CD14-positive monocyte (primary cell): ENCODE data around the gene RFX4. TPM values are rescaled to one million over a fixed set of nuclear protein-coding genes. Genes with fewer than 3 reads are reported as not detected.

Source experiments
- DNase-seq, 3 donors: peaks; one replicate each; pipeline ENCODE4 v3.0.0-alpha.2; 2011 to 2022
- H2AFZ ChIP-seq: 2 replicates; pipeline ENCODE4 v1.6.0; 2012; ENCODE audit warnings: mild to moderate bottlenecking, low read depth, low read length, inconsistent platforms; ENCODE audit not compliant: insufficient read depth, poor library complexity, severe bottlenecking
- H3K27ac ChIP-seq, 2 donors: 1 replicate in 1 of 2; 2 replicates in 1 of 2; pipeline ENCODE4 v1.5.1; 2012 to 2013; ENCODE audit warnings: low read length in 2 of 2, control low read depth in 1 of 2, inconsistent platforms in 1 of 2, low read depth in 1 of 2, mild to moderate bottlenecking in 1 of 2
- H3K27me3 ChIP-seq, 2 donors: one replicate each; pipeline versions ENCODE4 v1.6.0 to v1.6.1; 2011 to 2013; ENCODE audit warnings: low read length in 2 of 2; ENCODE audit not compliant: control insufficient read depth in 2 of 2, insufficient read depth in 2 of 2
- H3K36me3 ChIP-seq, 2 donors: replicated peaks in 1 of 2; 1 replicate in 1 of 2; 2 replicates in 1 of 2; pipeline versions ENCODE4 v1.5.1 to v1.6.1; 2012 to 2013; ENCODE audit warnings: low read length in 2 of 2, control low read depth in 1 of 2, inconsistent platforms in 1 of 2, mild to moderate bottlenecking in 1 of 2; ENCODE audit not compliant: insufficient read depth in 2 of 2, control insufficient read depth in 1 of 2
- H3K4me1 ChIP-seq, 2 donors: 1 replicate in 1 of 2; 2 replicates in 1 of 2; pipeline versions ENCODE4 v1.5.1 to v1.6.1; 2012 to 2013; ENCODE audit warnings: low read length in 2 of 2, control low read depth in 1 of 2, inconsistent platforms in 1 of 2, mild to moderate bottlenecking in 1 of 2, moderate library complexity in 1 of 2; ENCODE audit not compliant: insufficient read depth in 2 of 2, control insufficient read depth in 1 of 2
- H3K4me2 ChIP-seq: replicated peaks from 2 replicates; pipeline ENCODE3; 2012; ENCODE audit warnings: low read length, moderate library complexity, mild to moderate bottlenecking; ENCODE audit not compliant: poor library complexity, severe bottlenecking; ENCODE audit errors: extremely low read depth
- H3K4me3 ChIP-seq, 3 experiments: fragments of 200-600 bp in 1 of 3; sonication (generic) in 1 of 3; replicated peaks in 1 of 3; 1 replicate in 2 of 3; 2 replicates in 1 of 3; pipeline ENCODE4 v1.5.1; 2011 to 2013; ENCODE audit warnings: low read length in 3 of 3, mild to moderate bottlenecking in 3 of 3, control low read depth in 2 of 3, low read depth in 2 of 3, inconsistent platforms in 1 of 3, moderate library complexity in 1 of 3
- H3K79me2 ChIP-seq: 2 replicates; pipeline ENCODE4 v1.6.0; 2012; ENCODE audit warnings: mild to moderate bottlenecking, control low read depth, inconsistent platforms, low read length, moderate library complexity; ENCODE audit not compliant: insufficient read depth
- H3K9ac ChIP-seq: 2 replicates; pipeline ENCODE4 v1.6.0; 2017; ENCODE audit warnings: low read length, mild to moderate bottlenecking; ENCODE audit not compliant: insufficient read depth, poor library complexity, severe bottlenecking
- H3K9me3 ChIP-seq, 2 donors: replicated peaks in 1 of 2; 1 replicate in 1 of 2; 2 replicates in 1 of 2; pipeline versions ENCODE4 v1.5.1 to v1.6.1; 2012 to 2013; ENCODE audit warnings: low read length in 2 of 2, control low read depth in 1 of 2; ENCODE audit not compliant: control insufficient read depth in 1 of 2, insufficient read depth in 1 of 2
- H4K20me1 ChIP-seq: 2 replicates; pipeline ENCODE4 v1.6.0; 2012; ENCODE audit warnings: mild to moderate bottlenecking, low read length, control low read depth, moderate library complexity; ENCODE audit not compliant: insufficient read depth
- H3K27ac Mint-ChIP-seq, 7 donors: one replicate each; pipeline ENCODE4 v1.8.0; 2020; ENCODE audit warnings: mild to moderate bottlenecking in 7 of 7, mixed read lengths in 7 of 7, moderate library complexity in 6 of 7, inconsistent platforms in 2 of 7
- H3K27me3 Mint-ChIP-seq, 3 donors: one replicate each; pipeline ENCODE4 v1.8.0; 2021 to 2022; ENCODE audit warnings: low read depth in 3 of 3, mild to moderate bottlenecking in 3 of 3, mixed read lengths in 3 of 3, moderate library complexity in 3 of 3, inconsistent platforms in 1 of 3
- H3K36me3 Mint-ChIP-seq, 2 donors: one replicate each; pipeline ENCODE4 v1.8.0; 2020; ENCODE audit warnings: mixed read lengths in 2 of 2, inconsistent platforms in 1 of 2, mild to moderate bottlenecking in 1 of 2
- H3K4me1 Mint-ChIP-seq: one replicate; pipeline ENCODE4 v1.8.0; 2020; ENCODE audit warnings: mild to moderate bottlenecking, mixed read lengths
- H3K4me3 Mint-ChIP-seq, 2 donors: one replicate each; pipeline ENCODE4 v1.8.0; 2020; ENCODE audit warnings: mild to moderate bottlenecking in 2 of 2, mixed read lengths in 2 of 2, moderate library complexity in 1 of 2
- H3K9me3 Mint-ChIP-seq, 7 donors: one replicate each; pipeline ENCODE4 v1.8.0; 2020 to 2022; ENCODE audit warnings: mixed read lengths in 7 of 7, mild to moderate bottlenecking in 6 of 7, moderate library complexity in 6 of 7, inconsistent platforms in 2 of 7
- WGBS: methylation state at CpG from one replicate; pipeline ENCODE4 v1.1.5; 2013; ENCODE audit warnings: missing lambda C conversion rate; ENCODE audit not compliant: insufficient coverage; 5-methylcytosine and 5-hydroxymethylcytosine counted together
- intact Hi-C, 2 donors: fragments of 100-400 bp; cut with micrococcal nuclease; formaldehyde crosslinking; loops; one replicate each; pipeline versions ENCODE4 v1.15.0 to v1.15.1; 2023
- polyA plus RNA-seq, 3 donors: library from polyadenylated mRNA; depleted of rRNA in 1 of 3; unstranded in 2 of 3; stranded (reverse) in 1 of 3; fragments of 300-500 nt in 2 of 3; fragments of >200 nt in 1 of 3; fragmentation: Illumina TruSeq in 2 of 3; gene quantifications; 1 replicate in 2 of 3; 2 replicates in 1 of 3; pipeline ENCODE4 v1.2.3, GENCODE V29; 2012 to 2021
- TF ChIP-seq, protein P1 (sequence below): fragments of 200-600 bp; IDR thresholded peaks from one replicate; pipeline ENCODE4 v1.8.0; 2022; ENCODE audit warnings: antibody characterized with exemption, mild to moderate bottlenecking

The RFX4 gene
- polyA plus RNA-seq, 3 donors = not detected

DNA sequence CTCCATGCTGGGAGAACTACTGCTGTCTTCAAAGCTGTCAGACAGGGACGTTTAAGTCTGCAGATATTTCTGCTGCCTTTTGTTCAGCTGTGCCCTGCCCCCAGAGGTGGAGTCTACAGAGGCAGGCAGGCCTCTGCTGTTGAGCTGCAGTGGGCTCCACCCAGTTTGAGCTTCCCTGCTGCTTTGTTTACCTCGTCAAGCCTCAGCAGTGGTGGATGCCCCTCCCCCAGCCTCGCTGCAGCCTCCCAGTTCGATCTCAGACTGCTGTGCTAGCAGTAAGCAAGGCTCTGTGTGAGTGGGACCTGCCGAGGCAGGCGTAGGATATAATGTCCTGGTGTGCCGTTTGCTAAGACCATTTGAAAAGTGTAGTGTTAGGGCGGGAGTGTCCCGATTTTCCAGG, 31.4 kb upstream of the RFX4 start:
- no peak overlapping the region for H3K9ac ChIP-seq
- peaks cover 5 to 11% (median 8%) of the 10 kb centered on the region in 3 donors for H3K27me3 Mint-ChIP-seq
- H3K4me2 ChIP-seq = no peak overlapping the region
- H3K27ac Mint-ChIP-seq = no peak overlapping the region
- no peak overlapping the region for H2AFZ ChIP-seq
- H3K27me3 ChIP-seq = no peaks in the 10 kb centered on the region
- H3K4me1 ChIP-seq = no peaks in the 10 kb centered on the region
- intact Hi-C loops = no loop called here
- no peaks in the 10 kb centered on the region for H3K4me1 Mint-ChIP-seq
- no peak for DNase-seq
- no peaks in the 10 kb centered on the region for H4K20me1 ChIP-seq
- 84% methylated on average over 8 of the region's 9 CpGs for WGBS
- H3K27ac ChIP-seq = no peak overlapping the region
- peaks cover 10 to 32% (median 20%) of the 10 kb centered on the region in 7 donors for H3K9me3 Mint-ChIP-seq
- H3K4me3 ChIP-seq = no peak overlapping the region
- no peak overlapping the region for H3K4me3 Mint-ChIP-seq
- TF ChIP-seq, protein P1, sequence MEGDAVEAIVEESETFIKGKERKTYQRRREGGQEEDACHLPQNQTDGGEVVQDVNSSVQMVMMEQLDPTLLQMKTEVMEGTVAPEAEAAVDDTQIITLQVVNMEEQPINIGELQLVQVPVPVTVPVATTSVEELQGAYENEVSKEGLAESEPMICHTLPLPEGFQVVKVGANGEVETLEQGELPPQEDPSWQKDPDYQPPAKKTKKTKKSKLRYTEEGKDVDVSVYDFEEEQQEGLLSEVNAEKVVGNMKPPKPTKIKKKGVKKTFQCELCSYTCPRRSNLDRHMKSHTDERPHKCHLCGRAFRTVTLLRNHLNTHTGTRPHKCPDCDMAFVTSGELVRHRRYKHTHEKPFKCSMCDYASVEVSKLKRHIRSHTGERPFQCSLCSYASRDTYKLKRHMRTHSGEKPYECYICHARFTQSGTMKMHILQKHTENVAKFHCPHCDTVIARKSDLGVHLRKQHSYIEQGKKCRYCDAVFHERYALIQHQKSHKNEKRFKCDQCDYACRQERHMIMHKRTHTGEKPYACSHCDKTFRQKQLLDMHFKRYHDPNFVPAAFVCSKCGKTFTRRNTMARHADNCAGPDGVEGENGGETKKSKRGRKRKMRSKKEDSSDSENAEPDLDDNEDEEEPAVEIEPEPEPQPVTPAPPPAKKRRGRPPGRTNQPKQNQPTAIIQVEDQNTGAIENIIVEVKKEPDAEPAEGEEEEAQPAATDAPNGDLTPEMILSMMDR = no peak
- H3K9me3 ChIP-seq = peaks cover 16 to 19% of the 10 kb centered on the region in 2 donors
- no peaks in the 10 kb centered on the region for H3K36me3 ChIP-seq
- H3K36me3 Mint-ChIP-seq = no peaks in the 10 kb centered on the region
- H3K79me2 ChIP-seq = no peaks in the 10 kb centered on the region

DNA sequence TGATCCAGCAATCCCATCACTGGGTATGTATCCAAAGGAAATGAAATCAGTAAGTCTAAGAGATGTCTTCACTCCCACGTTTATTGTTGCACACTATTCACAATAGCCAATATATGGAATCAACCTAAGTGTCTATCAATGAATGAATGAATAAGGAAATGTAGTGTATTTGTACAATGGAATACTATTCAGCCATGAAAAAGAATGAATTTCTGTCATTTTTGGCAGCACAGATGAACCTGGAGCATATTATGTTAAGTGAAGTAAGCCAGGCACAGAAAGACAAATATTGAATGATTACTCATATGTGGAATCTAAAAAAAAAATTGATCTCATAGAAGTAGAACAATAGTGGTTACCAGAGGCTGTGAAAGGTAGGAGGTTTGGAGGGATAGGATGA, 30.6 kb upstream of the RFX4 start:
- H3K4me3 ChIP-seq = no peak overlapping the region
- H2AFZ ChIP-seq = no peak overlapping the region
- no peaks in the 10 kb centered on the region for H3K79me2 ChIP-seq
- no peak overlapping the region for H3K27ac Mint-ChIP-seq
- no peaks in the 10 kb centered on the region for H3K36me3 Mint-ChIP-seq
- no peaks in the 10 kb centered on the region for H3K4me1 ChIP-seq
- WGBS = no CpG with 5 or more reads among the region's 1 CpG
- H3K9ac ChIP-seq = no peak overlapping the region
- H3K9me3 ChIP-seq = peaks cover 16 to 19% of the 10 kb centered on the region in 2 donors
- H3K4me2 ChIP-seq = no peak overlapping the region
- no peak overlapping the region for H3K27ac ChIP-seq
- intact Hi-C loops = no loop called here
- H3K27me3 ChIP-seq = no peaks in the 10 kb centered on the region
- H3K4me1 Mint-ChIP-seq = no peaks in the 10 kb centered on the region
- H3K27me3 Mint-ChIP-seq = peaks cover 7 to 13% (median 8%) of the 10 kb centered on the region in 3 donors
- peaks cover 10 to 32% (median 22%) of the 10 kb centered on the region in 7 donors for H3K9me3 Mint-ChIP-seq
- H3K4me3 Mint-ChIP-seq = no peak overlapping the region
- H3K36me3 ChIP-seq = no peaks in the 10 kb centered on the region
- no peak for DNase-seq
- TF ChIP-seq, protein P1 = no peak
- no peaks in the 10 kb centered on the region for H4K20me1 ChIP-seq
